Natural killer cell (primary cell): ENCODE measurements around the gene NEDD9. TPM values are rescaled to one million over a fixed set of nuclear protein-coding genes. Genes with fewer than 3 reads are reported as not detected.

Source experiments
- ATAC-seq, 3 donors: fragments of 150-1000 bp in 2 of 3; fragments of 200-7000 bp in 1 of 3; cut with Tn5 transposase; 1 replicate in 1 of 3; 2 replicates in 2 of 3; pipeline ENCODE4 v1.10.0; 2021; ENCODE audit warnings: mild to moderate bottlenecking in 2 of 3, moderate library complexity in 2 of 3
- DNase-seq, 2 donors: peaks; one replicate each; pipeline versions ENCODE4 v3.0.0 to v3.0.0-alpha.2; 2013 to 2021; ENCODE audit warnings: mixed read lengths in 1 of 2
- H3K27ac ChIP-seq: one replicate; pipeline ENCODE4 v1.5.1; 2013; ENCODE audit warnings: mild to moderate bottlenecking, low read length
- H3K27me3 ChIP-seq: one replicate; pipeline ENCODE4 v1.6.1; 2013; ENCODE audit warnings: low read length; ENCODE audit not compliant: control insufficient read depth, insufficient read depth
- H3K36me3 ChIP-seq: one replicate; pipeline ENCODE4 v1.6.1; 2013; ENCODE audit warnings: low read length; ENCODE audit not compliant: control insufficient read depth, insufficient read depth
- H3K4me1 ChIP-seq: one replicate; pipeline ENCODE4 v1.6.1; 2013; ENCODE audit warnings: low read length; ENCODE audit not compliant: control insufficient read depth, insufficient read depth
- H3K4me3 ChIP-seq: one replicate; pipeline ENCODE4 v1.5.1; 2013; ENCODE audit warnings: low read length
- H3K9me3 ChIP-seq: one replicate; pipeline ENCODE4 v1.6.1; 2013; ENCODE audit warnings: low read length; ENCODE audit not compliant: control insufficient read depth, insufficient read depth
- H3K27ac Mint-ChIP-seq, 2 donors: one replicate each; pipeline ENCODE4 v1.8.0; 2022; ENCODE audit warnings: mild to moderate bottlenecking in 2 of 2, mixed read lengths in 2 of 2, moderate library complexity in 1 of 2
- H3K27me3 Mint-ChIP-seq, 2 donors: one replicate each; pipeline ENCODE4 v1.8.0; 2022; ENCODE audit warnings: low read depth in 2 of 2, mixed read lengths in 2 of 2
- H3K36me3 Mint-ChIP-seq: one replicate; pipeline ENCODE4 v1.8.0; 2022; ENCODE audit warnings: mixed read lengths
- H3K4me1 Mint-ChIP-seq, 2 donors: one replicate each; pipeline ENCODE4 v1.8.0; 2022; ENCODE audit warnings: mixed read lengths in 2 of 2
- H3K4me3 Mint-ChIP-seq: one replicate; pipeline ENCODE4 v1.8.0; 2022; ENCODE audit warnings: mild to moderate bottlenecking, moderate library complexity, mixed read lengths
- H3K9me3 Mint-ChIP-seq, 2 donors: one replicate each; pipeline ENCODE4 v1.8.0; 2022; ENCODE audit warnings: mixed read lengths in 2 of 2
- CTCF ChIP-seq: fragments of 200-600 bp; IDR thresholded peaks from one replicate; pipeline ENCODE4 v1.8.0; 2022; ENCODE audit warnings: antibody characterized with exemption
- WGBS: methylation state at CpG from one replicate; pipeline ENCODE4 v1.1.7; 2013; ENCODE audit warnings: missing lambda C conversion rate; ENCODE audit not compliant: insufficient coverage; 5-methylcytosine and 5-hydroxymethylcytosine counted together
- intact Hi-C: fragments of 100-400 bp; cut with micrococcal nuclease; formaldehyde crosslinking; loops from one replicate; pipeline ENCODE4 v1.14.2; 2022
- total RNA-seq, 4 donors: library from RNA; stranded (reverse); fragments of 120-200 nt in 1 of 4; gene quantifications; one replicate each; pipeline versions ENCODE4 v1.2.3 to v1.2.4, GENCODE V29; 2013 to 2022

The NEDD9 gene
- total RNA-seq, 3 donors from 2014 or later (not counting 1 experiment from before 2014, with no cell fraction given), result 106 to 110 (median 107) TPM

- WGBS, result 18% methylated on average over 16 of the region's 17 CpGs
- H3K27me3 ChIP-seq, result no peaks in the 10 kb centered on the region
- H3K9me3 ChIP-seq, result no peaks in the 10 kb centered on the region
- no peaks in the 10 kb centered on the region for H3K36me3 Mint-ChIP-seq
- peak overlapping the region in 1 of 2 donors; percentile 75 for H3K27ac Mint-ChIP-seq
- no peaks in the 10 kb centered on the region for H3K27me3 Mint-ChIP-seq
- H3K36me3 ChIP-seq, result no peaks in the 10 kb centered on the region
- H3K27ac ChIP-seq, result no peak overlapping the region
- no peak overlapping the region for H3K4me3 ChIP-seq
- peak overlapping the region; percentile 80 for H3K4me3 Mint-ChIP-seq
- no peaks in the 10 kb centered on the region for H3K9me3 Mint-ChIP-seq
- DNase-seq (peak; percentile 76 to 86), ATAC-seq (peak; percentile 75 to 89 (median 83))
- intact Hi-C loops, result loop anchor here (1.0 to 5.0 kb wide), 4 partner anchors 28 to 324 kb away; partner anchors contain the start of gene NEDD9
- peaks cover 6% of the 10 kb centered on the region for H3K4me1 ChIP-seq
- peaks cover 12 to 19% of the 10 kb centered on the region in 2 donors for H3K4me1 Mint-ChIP-seq
- TF ChIP-seq CTCF, result peak; percentile 89
Measured at GRCh38 chr6:11172501-11173327, 59.8 kb downstream of the NEDD9 start.

DNA sequence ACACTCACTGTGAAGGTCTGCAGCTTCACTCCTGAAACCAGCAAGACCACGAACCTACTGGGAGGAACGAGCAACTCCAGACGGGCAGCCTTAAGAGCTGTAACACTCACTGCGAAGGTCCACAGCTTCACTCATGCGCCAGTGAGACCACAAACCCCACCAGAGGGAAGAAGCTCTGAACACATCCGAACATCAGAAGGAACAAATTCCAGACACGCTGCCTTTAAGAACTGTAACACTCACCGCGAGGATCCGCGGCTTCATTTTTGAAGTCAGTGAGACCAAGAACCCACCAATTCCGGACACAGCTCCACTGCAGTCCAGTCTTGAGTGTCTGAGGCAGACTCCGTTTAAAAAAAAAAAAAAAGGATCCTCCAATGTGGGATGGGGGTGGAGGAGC is 60.5 kb downstream of the NEDD9 start:
- H3K27ac ChIP-seq, result no peak overlapping the region
- H3K4me3 Mint-ChIP-seq, result peak overlapping the region; percentile 80
- intact Hi-C loops, result loop anchor here (1.0 to 5.0 kb wide), 4 partner anchors 28 to 324 kb away; partner anchors contain the start of gene NEDD9
- peak overlapping the region in 1 of 2 donors; percentile 75 for H3K27ac Mint-ChIP-seq
- no peak for TF ChIP-seq CTCF
- H3K27me3 ChIP-seq, result no peaks in the 10 kb centered on the region
- no peaks in the 10 kb centered on the region for H3K9me3 Mint-ChIP-seq
- no peaks in the 10 kb centered on the region for H3K9me3 ChIP-seq
- DNase-seq, result no peak
- ATAC-seq, result no peak
- peaks cover 6% of the 10 kb centered on the region for H3K4me1 ChIP-seq
- no peaks in the 10 kb centered on the region for H3K27me3 Mint-ChIP-seq
- H3K4me3 ChIP-seq, result no peak overlapping the region
- H3K4me1 Mint-ChIP-seq, result peaks cover 12 to 19% of the 10 kb centered on the region in 2 donors
- 88% methylated on average over 13 of the region's 13 CpGs for WGBS
- no peaks in the 10 kb centered on the region for H3K36me3 Mint-ChIP-seq
- H3K36me3 ChIP-seq, result no peaks in the 10 kb centered on the region

DNA sequence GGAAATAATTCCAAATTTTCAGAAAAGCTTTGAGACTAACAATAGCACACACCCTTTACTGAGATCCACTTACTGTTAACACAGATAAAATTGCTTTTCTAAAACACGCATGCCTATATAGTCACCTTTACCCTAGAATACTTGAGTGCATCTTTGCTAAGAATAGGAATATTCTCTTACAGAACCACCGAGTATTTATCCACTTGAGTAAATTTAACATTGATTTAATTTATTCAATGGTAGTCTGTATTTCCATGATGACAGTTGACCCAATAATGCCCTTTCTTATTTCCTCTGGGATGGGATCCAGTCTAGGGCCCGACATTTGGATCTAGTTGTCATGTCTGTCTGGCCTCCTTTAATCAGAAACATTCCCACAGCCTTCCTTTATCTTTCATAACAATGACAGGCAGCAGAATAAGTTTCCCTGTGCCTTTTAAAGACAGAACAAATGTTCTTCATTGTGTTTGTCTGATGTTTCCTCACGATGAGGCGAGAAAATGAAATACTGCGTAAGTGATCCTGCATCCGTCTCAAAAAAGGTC is 64.3 kb downstream of the NEDD9 start:
- Mint-ChIP-seq H3K9me3 (no peaks in the 10 kb centered on the region), H3K4me3 (no peak overlapping the region), H3K4me1 (peaks cover 25 to 29% of the 10 kb centered on the region in 2 donors), H3K36me3 (no peaks in the 10 kb centered on the region), H3K27ac (no peak overlapping the region), H3K27me3 (no peaks in the 10 kb centered on the region)
- no peaks in the 10 kb centered on the region for H3K27me3 ChIP-seq
- no peak for TF ChIP-seq CTCF
- intact Hi-C loops, result no loop called here
- ATAC-seq (no peak), DNase-seq (no peak)
- no peaks in the 10 kb centered on the region for H3K36me3 ChIP-seq
- H3K4me3 ChIP-seq, result no peak overlapping the region
- H3K9me3 ChIP-seq, result no peaks in the 10 kb centered on the region
- 90% methylated on average over 7 of the region's 7 CpGs for WGBS
- no peak overlapping the region for H3K27ac ChIP-seq
- peaks cover 6% of the 10 kb centered on the region for H3K4me1 ChIP-seq
